ENCODE data around the gene DOCK2.
A peak's percentile ranks its signal among the peaks of the same experiment; 100 is the strongest.
"Not testable (repeated sequence)": the region's sequence is repeated elsewhere in the genome, so short reads cannot be mapped to it uniquely, and the experiment has no call there.

The DOCK2 gene

GRCh38 chr5:169762338-169763095, 125.4 kb downstream of the DOCK2 start:
- DNase-seq: no peak

DNA sequence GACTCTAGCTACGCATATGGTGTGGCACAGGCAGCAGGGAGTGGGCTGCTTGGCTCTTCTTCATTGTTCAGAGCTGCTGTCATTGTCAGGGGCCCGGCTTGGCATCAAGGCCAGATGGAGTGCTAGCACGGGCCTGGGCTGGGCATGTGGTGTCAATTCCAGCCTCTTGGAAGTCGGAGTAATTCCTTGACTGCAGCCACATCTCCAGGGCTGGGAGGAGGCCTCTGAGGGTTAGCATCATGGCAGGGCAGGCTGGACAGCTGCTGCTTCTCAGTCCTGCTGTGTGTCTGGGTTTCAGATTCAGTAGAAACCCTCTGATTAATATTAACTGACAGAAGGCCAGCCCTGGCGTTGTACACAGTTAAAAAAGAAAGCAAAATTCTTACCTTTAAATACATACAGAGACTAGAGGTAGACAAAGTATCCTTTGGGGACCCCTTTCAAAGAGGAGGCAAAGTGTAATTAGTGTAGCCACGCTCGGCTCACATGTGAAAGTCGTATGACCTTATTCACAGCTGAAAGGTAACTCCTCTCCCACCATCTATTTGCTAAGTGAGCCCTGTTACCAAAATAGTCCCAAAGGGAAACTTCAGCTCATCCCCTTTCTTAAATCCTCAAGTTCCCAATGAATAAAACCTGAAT, 126.4 kb downstream of the DOCK2 start:
- no peak for DNase-seq

- DNase-seq: no peak
Measured at GRCh38 chr5:169764018-169764378, 126.9 kb downstream of the DOCK2 start.

DNA sequence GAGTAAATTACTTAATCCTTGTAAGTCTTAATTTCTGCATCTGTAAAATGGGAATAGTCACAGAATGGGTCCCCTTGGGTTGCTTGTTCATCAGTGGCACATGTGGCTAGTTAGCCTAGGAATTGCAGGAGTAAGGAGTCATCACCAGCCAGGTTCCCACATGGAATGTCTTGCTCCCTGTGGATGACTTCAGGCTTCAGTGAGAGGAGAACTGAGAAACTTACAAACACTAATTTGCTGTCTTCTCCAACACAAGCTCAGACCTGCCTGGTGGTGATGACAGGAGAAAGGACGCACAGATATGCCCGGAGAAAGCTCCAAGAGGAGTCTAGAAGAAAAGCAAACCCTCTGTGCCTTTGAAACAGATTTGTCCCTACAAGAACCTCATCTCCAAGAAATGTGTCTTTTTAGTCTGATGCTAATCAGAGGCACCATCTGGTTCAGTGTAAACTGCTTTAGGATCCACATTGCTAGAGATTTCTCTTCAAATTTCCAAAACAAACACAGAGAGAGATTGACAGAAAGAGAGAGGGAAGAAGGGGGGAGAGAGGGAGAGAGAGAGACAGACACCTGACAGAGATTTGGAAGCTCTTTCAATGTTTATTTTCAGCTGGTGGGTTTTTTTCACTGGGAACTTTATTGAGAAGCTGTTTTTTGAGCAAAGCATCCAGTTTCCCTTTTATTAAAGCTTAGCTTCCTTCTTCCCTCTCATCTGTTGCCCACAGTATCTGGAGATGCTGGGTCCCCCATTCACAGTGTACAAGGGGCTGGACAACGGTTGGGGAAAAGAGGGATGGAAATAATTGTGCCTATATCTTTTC, 128.3 kb downstream of the DOCK2 start:
- no peak for DNase-seq

GRCh38 chr5:169766943-169767342, 129.9 kb downstream of the DOCK2 start:
- not testable (repeated sequence) for DNase-seq

DNA sequence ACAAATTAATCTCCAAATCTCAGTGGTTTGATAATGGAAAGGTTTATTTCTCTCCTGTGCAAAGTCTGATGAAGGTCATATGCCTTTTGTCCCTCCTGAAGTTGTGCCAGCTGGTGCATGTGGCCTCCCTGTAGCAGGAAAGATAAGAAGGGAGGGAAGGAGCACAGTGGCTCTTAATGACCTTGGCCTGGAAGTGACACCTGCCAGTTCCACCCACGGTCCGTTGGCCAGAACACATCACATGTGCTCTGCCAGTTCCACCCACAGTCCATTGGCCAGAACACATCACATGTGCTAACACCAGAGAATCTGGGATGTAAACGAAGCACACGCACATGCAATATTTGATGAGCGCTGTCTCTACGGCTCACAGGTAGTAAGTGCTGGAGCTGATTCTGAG, 130.9 kb downstream of the DOCK2 start:
- no peak for DNase-seq

GRCh38 chr5:169768416-169768815, 131.3 kb downstream of the DOCK2 start:
- DNase-seq: no peak

DNA sequence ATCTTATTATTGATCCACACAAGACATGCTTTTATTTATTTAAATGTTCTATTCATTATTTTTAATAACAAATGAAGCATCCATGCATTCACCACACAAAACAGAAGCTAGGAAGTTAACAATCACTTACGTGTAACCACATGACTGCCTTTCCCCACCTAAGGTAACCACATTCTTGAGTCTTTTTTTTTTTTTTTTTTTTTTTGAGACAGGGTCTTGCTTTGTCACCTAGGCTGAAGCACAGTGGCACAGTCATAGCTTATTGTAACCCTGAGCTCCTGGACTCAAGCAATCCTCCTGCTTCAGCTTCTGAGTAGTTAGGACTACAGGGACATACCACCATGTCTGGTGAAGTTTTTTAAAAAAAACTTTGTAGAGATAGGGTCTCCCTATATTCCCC, 133.0 kb downstream of the DOCK2 start:
- no peak for DNase-seq

DNA sequence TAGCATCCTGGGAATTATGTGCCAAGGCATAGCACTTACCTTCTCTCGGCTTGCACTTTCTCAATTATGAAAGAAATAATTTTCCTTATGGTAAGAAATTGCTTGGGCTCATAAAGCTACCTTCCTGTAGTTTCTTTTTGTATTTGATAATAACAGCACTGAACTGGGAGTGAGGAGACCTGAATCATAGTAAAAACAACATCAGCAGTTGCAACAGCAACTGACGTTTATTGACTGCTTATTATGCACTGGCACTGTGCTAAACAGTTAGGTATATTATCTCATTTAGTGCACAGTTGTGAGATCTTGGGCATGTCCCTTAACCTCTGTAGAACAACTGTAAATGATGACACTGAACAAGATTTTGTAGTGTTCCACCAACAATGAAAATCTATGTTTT, 135.2 kb downstream of the DOCK2 start:
- DNase-seq: no peak

DNA sequence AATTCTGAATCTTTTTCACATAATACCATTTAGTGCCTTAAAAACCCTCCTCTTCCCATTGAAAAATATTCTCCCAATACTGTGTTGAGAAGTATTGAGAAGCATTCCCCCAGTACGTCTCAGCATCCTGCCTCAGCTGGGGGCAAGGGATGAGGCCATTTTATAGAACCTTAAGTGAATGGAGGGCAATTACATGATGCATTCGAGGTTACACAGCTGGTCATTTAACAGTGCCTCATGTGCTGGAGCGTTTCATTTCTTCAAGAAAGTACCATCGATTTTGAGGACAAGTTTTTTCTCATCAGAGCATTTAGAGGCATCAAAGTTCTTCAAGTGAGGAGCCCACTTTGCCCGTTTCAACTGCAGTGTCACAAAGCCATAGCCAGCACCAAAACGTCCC, 135.6 kb downstream of the DOCK2 start:
- DNase-seq: no peak

DNA sequence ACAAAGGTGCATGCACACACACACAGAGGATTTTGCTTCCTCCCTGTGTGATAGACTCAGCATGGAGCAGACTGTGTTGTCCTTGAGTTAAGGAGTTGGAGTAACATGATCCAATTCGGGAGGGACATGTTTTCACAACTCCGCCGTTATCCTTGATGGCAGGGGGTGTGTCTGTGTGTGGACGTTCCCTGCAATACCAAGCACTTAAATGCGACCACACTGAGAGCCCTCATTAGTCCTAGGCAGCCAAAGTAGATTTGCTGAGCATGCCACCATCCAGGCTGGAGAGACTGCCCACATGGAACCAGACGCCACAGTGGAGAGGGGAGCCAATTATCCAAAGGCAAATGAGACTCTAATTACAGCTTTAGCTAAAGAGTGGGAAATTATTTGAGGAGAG, 140.1 kb downstream of the DOCK2 start:
- no peak for DNase-seq

DNA sequence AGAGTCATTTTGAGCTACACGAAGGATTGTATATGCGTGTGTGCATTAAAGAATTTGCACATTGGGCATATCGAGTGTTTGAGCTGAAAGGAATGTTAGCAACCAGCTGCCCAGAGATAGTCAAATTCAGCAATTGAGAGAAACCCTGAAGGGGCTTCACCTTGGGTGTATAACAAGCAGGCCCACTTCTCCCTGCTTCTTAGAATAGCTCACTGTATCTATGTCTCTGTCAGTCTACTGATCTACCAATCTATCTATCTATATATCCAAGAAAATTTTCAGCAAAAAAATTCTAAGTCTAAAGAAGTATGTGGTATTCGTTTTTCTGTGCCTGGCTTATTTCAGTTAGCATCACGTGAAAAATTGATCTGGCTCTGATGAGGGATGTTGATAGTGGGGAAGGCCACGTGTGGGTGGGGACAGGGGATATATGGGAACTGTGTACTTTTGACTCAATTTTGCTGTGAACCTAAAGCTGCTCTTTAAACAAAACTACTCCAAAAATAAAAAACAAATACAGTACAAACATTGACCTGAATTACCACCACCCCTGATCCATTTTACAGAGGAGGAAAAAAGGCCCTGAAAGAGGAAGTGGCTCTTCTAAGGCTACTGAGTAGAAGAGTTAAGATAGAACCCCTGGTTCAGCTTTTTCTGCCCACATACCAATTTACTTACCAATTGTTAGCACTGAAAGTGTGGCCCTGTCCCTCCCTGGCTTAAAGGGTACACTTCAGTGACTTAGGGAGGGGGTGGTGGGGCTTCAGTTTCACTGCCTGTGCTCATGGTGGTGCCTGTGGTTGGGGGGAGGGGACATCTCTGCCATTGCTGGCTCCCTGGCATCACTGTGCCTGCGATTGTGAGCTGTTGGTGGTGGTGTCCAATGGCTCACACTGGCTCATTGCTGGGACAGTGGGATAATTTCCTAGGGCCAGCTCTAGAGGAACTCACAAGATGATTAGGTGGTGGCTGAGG, 141.8 kb downstream of the DOCK2 start:
- peak; percentile 5 for DNase-seq

DNA sequence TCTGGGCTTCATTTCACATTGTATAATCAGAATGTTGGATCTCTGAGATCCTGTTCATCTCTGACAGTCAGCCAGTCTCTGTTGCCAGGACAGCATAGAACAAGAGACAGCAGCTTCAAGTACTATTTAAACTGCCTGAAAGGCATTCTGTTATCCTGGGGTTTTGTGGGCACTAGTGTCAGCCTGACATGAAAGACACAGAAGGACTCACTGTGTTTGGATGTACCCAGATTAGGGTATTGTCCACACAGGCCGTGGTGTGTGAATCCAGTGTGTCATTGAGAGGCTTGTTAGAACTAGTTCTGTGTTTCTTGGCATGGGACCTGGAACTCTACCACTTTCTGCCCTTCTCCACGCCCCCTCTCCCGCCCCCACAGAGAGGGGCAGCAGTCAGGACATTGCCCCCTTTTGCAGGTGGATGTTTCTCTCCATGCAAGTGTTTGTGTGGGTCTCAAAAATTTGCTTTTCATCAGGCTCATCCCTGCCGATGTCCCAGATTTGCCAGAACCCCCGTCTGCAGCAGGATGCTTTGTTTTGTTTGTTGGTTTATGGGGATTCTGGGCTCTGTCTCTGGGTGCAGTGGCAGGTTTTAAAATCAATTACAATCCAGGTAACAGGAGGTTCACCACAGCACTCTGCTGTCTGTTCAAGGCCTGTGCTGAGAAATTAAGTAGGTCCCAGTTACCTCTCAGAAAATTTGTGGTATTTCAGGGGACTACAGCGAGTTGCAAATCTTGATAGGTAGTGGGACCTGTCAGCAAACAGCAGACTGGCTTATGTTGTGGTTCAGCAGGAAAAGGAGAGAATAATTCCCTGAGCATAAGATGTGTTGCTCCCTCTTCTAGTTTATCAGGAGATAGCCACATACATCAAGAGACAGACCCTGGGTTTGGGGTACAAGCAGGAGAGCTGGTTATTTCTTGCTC, 144.6 kb downstream of the DOCK2 start:
- no peak for DNase-seq

GRCh38 chr5:169785771-169786618, 148.9 kb downstream of the DOCK2 start:
- DNase-seq: no peak

GRCh38 chr5:169788168-169788567, 151.1 kb downstream of the DOCK2 start:
- peak; percentile 89 for DNase-seq

- peak; percentile 8 for DNase-seq
Measured at GRCh38 chr5:169789417-169789940, 152.4 kb downstream of the DOCK2 start.

GRCh38 chr5:169791251-169791650, 154.2 kb downstream of the DOCK2 start:
- DNase-seq: no peak

GRCh38 chr5:169795338-169795737, 158.3 kb downstream of the DOCK2 start:
- no peak for DNase-seq

DNA sequence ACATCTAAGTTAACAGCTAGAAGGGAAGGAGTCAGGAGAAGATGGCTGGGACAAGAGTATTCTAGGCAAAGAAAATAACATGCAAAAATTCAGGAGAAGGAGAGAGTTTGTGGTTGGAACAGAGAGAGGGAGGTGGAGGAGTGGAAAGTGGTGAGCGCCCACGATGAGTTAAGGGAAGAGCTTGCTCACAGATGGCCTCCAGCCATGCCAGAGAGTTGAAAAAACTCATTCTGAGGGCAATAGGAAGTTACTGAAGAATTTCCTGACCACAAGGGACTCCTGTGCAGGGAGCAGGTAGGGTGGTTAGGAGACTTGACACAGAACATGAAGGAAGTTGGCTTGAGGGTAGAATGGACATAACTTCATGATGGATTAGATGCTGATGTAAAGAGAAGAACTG, 159.7 kb downstream of the DOCK2 start:
- DNase-seq: no peak

- no peak for DNase-seq
Measured at GRCh38 chr5:169797577-169797976, 160.5 kb downstream of the DOCK2 start.
